Left ventricle myocardium inferior (tissue), 1 donor: ENCODE measurements around the gene MTHFR. TPM values are rescaled to one million over a fixed set of nuclear protein-coding genes. Genes with fewer than 3 reads are reported as not detected.
A peak's percentile ranks its signal among the peaks of the same experiment; 100 is the strongest.

Source experiments
- DNase-seq: peaks from one replicate; pipeline ENCODE4 v3.0.0-alpha.2; 2020
- H3K27ac ChIP-seq: fragments of 200-600 bp; replicated peaks from 2 replicates; pipeline ENCODE4 v1.8.0; 2021
- H3K27me3 ChIP-seq: fragments of 200-600 bp; 2 replicates; pipeline ENCODE4 v1.8.0; 2021; ENCODE audit warnings: low read depth
- H3K36me3 ChIP-seq: fragments of 200-600 bp; 2 replicates; pipeline ENCODE4 v1.8.0; 2021
- H3K4me1 ChIP-seq: fragments of 200-600 bp; 2 replicates; pipeline ENCODE4 v1.8.0; 2021
- H3K4me3 ChIP-seq: fragments of 200-600 bp; 2 replicates; pipeline ENCODE4 v1.8.0; 2021; ENCODE audit warnings: mild to moderate bottlenecking, moderate library complexity
- H3K9me3 ChIP-seq: fragments of 200-600 bp; replicated peaks from 2 replicates; pipeline ENCODE4 v1.8.0; 2021
- CTCF ChIP-seq: fragments of 200-600 bp; IDR thresholded peaks from 2 replicates; pipeline ENCODE4 v1.8.0; 2021; ENCODE audit warnings: antibody characterized with exemption, mild to moderate bottlenecking, borderline replicate concordance
- intact Hi-C: fragments of 100-400 bp; cut with micrococcal nuclease; formaldehyde crosslinking; loops from one replicate; pipeline ENCODE4 v1.11.0; 2022
- total RNA-seq: library from RNA; stranded (reverse); fragmentation: NEBNext Ultra II Directional; extraction: Animal tissue kit (Norgen Biotek cat#: 25700); gene quantifications from one replicate; pipeline ENCODE4 v1.2.1, GENCODE V29; 2021
- donor health status: DM: no; HTN: yes; CAD: no; lungs with severe emphysema.

The MTHFR gene
- total RNA-seq, 1 donor from 2014 or later = 40.1 TPM

GRCh38 chr1:11740258-11741192, 65.2 kb downstream of the MTHFR start:
- Histone ChIP-seq H3K36me3 (peaks cover 3% of the 10 kb centered on the region), H3K27ac (no peak overlapping the region), H3K4me1 (peaks cover 36% of the 10 kb centered on the region), H3K27me3 (no peaks in the 10 kb centered on the region), H3K9me3 (no peaks in the 10 kb centered on the region), H3K4me3 (no peak overlapping the region)
- no peak for TF ChIP-seq CTCF
- intact Hi-C loops = no loop called here
- DNase-seq = no peak

GRCh38 chr1:11738783-11739182, 67.0 kb downstream of the MTHFR start:
- Histone ChIP-seq H3K27ac (no peak overlapping the region), H3K4me1 (peaks cover 42% of the 10 kb centered on the region), H3K4me3 (no peak overlapping the region), H3K27me3 (no peaks in the 10 kb centered on the region), H3K9me3 (no peaks in the 10 kb centered on the region), H3K36me3 (no peaks in the 10 kb centered on the region)
- DNase-seq = no peak
- intact Hi-C loops = no loop called here
- no peak for TF ChIP-seq CTCF

GRCh38 chr1:11738096-11738495, 67.7 kb downstream of the MTHFR start:
- TF ChIP-seq CTCF = no peak
- Histone ChIP-seq H3K27me3 (no peaks in the 10 kb centered on the region), H3K9me3 (no peaks in the 10 kb centered on the region), H3K4me1 (peaks cover 42% of the 10 kb centered on the region), H3K36me3 (no peaks in the 10 kb centered on the region), H3K4me3 (no peak overlapping the region), H3K27ac (no peak overlapping the region)
- intact Hi-C loops = no loop called here
- DNase-seq = no peak

- H3K4me1 ChIP-seq = peaks cover 47% of the 10 kb centered on the region
- peak overlapping the region; percentile 88 for H3K27ac ChIP-seq
- intact Hi-C loops = no loop called here
- H3K9me3 ChIP-seq = no peaks in the 10 kb centered on the region
- H3K36me3 ChIP-seq = no peaks in the 10 kb centered on the region
- no peak for TF ChIP-seq CTCF
- no peaks in the 10 kb centered on the region for H3K27me3 ChIP-seq
- H3K4me3 ChIP-seq = peak overlapping the region; percentile 81
- DNase-seq = peak; percentile 65
These were observed 68.8 kb downstream of the MTHFR start for GRCh38 chr1:11736746-11737639.

GRCh38 chr1:11735854-11736745, 69.7 kb downstream of the MTHFR start, which contains the start of gene AGTRAP:
Gene AGTRAP, plus strand, starts transcription at chr1:11736136. Its CDS starts 73 bp downstream, at chr1:11736209.
- peak within 1 kb of the TSS; percentile 88 for H3K27ac ChIP-seq
- intact Hi-C loops = no loop called here
- H3K36me3 ChIP-seq = no peaks in the 10 kb centered on the region
- H3K4me1 ChIP-seq = peaks cover 56% of the 10 kb centered on the region
- H3K9me3 ChIP-seq = no peaks in the 10 kb centered on the region
- peak within 1 kb of the TSS; percentile 81 for H3K4me3 ChIP-seq
- peak; percentile 98 for DNase-seq
- TF ChIP-seq CTCF = peak; percentile 21
- no peaks in the 10 kb centered on the region for H3K27me3 ChIP-seq
